VCaP (cell line): ENCODE measurements around the gene EPHA10.
A peak's percentile ranks its signal among the peaks of the same experiment; 100 is the strongest.

Experiments used
- H3K27ac ChIP-seq: fragments of 450-650 bp; 2 replicates; pipeline ENCODE4 v1.5.1; 2017
- TF ChIP-seq, protein P1 (sequence below): fragments of 450-650 bp; conservative IDR thresholded peaks from 2 replicates; pipeline ENCODE4 v1.5.1; 2017; ENCODE audit warnings: mild to moderate bottlenecking, moderate library complexity

Gene EPHA10

DNA sequence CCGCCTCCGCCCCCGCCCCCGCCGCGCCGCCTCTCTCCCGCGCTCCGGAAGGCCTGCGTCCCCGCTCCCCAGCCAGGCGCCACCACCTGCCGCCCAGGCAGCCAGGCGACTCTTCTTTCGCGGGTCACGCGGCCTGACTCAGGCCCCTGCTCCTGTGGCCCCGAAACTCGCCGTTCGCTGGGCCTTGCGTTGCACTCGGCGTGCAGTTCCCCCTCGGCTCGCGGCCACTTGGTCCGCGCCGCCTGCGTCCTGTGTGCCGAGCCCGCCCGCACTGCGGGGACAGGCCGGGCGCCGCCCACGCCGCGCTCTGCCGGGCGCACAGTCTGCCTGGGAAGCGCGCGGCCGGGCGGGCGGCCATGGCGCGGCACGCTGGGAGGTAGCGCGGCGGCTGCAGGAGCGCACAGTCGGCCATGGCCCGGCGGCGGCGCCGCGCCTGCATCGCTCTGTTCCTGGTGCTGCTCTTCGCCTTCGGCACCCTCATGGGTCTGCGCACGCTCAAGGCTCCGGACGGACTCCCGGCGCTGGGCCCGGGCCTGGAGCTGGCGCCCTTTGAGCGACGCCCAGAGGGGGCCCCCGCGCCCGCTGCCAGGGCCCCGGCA is 29.0 kb upstream of the EPHA10 start, which contains the start of gene MANEAL:
Gene MANEAL, plus strand, starts transcription at position 75 of the 599 bp plus-strand sequence. Its CDS starts 336 bp downstream, at position 411.
- peak within 1 kb of the TSS; percentile 90 for H3K27ac ChIP-seq
- TF ChIP-seq, protein P1, sequence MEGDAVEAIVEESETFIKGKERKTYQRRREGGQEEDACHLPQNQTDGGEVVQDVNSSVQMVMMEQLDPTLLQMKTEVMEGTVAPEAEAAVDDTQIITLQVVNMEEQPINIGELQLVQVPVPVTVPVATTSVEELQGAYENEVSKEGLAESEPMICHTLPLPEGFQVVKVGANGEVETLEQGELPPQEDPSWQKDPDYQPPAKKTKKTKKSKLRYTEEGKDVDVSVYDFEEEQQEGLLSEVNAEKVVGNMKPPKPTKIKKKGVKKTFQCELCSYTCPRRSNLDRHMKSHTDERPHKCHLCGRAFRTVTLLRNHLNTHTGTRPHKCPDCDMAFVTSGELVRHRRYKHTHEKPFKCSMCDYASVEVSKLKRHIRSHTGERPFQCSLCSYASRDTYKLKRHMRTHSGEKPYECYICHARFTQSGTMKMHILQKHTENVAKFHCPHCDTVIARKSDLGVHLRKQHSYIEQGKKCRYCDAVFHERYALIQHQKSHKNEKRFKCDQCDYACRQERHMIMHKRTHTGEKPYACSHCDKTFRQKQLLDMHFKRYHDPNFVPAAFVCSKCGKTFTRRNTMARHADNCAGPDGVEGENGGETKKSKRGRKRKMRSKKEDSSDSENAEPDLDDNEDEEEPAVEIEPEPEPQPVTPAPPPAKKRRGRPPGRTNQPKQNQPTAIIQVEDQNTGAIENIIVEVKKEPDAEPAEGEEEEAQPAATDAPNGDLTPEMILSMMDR: no peak

DNA sequence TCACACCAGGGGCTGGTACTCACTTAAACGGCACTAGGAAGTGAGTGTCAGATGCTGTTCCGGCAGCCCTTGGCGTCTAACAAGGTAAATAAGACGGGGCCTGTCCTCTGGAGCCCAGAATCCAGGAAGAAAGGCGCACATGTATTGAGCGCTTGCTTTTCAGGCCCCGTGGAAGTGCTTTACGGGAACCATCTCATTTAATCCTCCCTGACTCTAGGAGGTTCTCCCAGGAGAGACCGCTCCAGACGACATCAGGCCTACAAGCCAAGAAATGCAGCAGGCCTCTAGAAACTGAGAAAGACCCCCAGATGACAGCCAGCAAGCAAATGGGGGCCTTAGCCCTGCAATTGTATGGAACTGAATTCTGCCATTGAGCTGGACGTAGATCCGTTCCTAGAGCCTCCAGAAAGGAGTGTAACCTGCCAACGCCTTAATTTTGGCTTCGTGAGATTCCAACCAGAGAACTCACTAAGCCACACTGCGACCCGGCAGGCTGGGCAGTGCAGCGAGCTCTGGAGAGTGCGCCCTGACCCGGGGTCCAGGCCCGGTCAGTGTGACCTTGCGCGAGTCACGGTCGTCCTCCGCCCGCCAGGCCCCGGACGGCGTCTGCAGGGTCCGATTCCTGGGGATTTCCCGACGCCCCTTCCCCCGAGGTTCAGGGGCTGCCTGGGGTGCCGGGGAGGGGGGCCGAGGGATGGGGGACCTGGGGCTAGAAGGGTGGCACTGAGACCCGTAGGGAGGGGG is 28.2 kb upstream of the EPHA10 start:
- TF ChIP-seq, protein P1: no peak
- H3K27ac ChIP-seq: peak overlapping the region; percentile 90

DNA sequence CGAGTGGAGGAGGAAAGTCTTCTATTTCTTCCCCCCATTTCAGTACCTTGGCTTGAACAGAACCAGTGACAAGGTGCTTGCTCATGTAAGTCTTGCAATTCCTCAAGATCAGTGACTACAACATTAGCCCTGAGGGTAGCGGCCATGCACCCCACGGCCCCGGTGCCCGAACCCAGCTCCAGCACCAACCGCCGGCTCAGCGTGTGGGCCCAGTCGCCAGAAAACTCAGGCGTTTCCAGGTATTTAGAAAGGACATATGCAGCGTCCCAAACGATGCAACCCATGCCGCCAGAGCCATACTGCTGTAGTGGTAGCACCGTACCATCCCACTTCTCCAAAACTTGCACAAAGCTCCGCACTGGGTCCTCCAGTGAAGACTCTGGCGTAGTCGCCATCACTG is 17.6 kb upstream of the EPHA10 start:
- TF ChIP-seq, protein P1: no peak
- no peak overlapping the region for H3K27ac ChIP-seq

DNA sequence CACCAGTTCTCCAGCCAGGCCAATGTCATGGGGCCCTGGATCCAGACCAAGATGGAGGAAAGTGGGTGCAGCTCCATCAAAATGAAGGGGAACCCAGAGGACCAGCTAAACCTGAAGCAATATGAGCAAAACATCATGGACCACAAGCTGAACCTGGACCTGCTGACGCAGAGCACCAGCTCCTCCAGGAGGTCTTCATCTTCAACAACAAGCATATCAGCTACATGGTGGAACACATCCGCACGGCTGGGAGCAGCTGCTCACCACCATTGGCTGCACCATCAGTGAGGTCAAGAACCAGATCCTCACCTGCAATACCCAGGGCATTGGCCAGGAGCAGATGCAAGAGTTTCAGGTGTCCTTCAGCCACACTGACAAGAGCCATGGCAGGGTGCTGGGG is 13.7 kb upstream of the EPHA10 start:
- H3K27ac ChIP-seq: no peak overlapping the region
- TF ChIP-seq, protein P1: no peak

DNA sequence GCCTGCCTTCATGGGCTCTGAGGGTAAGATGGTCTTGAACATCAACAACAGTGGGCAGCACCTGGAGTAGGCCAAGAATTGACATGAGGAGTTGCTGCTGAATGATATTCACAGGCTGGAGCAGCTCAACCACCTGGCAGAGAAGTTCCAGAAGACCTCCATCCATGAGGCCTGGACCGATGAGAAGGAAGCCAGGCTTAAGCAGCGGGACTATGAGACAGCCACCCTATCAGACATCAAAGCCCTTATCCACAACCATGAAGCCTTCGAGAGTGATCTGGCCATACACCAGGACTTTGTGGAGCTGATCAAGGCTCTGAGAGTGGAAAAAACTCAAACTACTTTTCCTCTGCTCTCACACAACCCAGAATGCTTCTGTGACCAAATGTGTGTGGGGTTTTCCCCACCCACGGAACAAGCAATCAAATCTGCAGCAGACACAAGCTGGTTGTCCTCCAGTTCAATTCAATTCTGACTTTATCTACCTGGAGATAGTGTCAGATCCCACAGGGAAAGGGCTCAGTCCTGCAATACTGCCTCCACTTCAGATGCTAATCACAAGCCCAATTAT is 12.1 kb upstream of the EPHA10 start:
- H3K27ac ChIP-seq: no peak overlapping the region
- TF ChIP-seq, protein P1: no peak

- peak overlapping the region; percentile 62 for H3K27ac ChIP-seq
Measured at GRCh38 chr1:37771440-37771839, 6.5 kb upstream of the EPHA10 start.

DNA sequence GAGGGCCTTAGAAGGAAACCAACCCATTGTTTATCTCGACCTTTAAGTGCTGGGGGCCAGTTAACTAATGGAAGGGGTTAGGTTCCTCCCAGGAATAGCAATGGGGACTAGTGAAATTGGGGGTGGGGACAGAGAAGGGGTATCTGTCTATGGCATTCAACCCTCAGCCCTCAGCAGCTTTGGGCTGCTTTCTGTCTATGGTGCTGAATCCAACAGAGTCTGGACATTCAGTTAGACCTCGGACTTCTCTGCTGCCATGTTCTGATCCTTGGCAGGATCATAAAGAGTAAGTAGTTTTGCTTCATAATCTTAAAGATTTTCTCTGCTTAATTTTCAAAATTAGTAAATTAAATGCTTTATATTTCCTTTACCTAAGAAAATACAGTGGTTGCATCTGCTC is 2.6 kb upstream of the EPHA10 start:
- H3K27ac ChIP-seq: no peak overlapping the region
- TF ChIP-seq, protein P1: no peak
